Trophoblast cell (in vitro differentiated cells and primary cell): ENCODE measurements around the gene PARK7.
A peak's percentile ranks its signal among the peaks of the same experiment; 100 is the strongest.

Experiments
- DNase-seq, 2 donors: peaks; one replicate each; pipeline ENCODE4 v3.0.0-alpha.2; 2016
- H2AFZ ChIP-seq: 2 replicates; pipeline ENCODE4 v1.6.1; 2013; ENCODE audit warnings: low read length, moderate library complexity, mild to moderate bottlenecking; ENCODE audit not compliant: insufficient read depth, poor library complexity
- H2AK5ac ChIP-seq: 2 replicates; pipeline ENCODE4 v1.6.1; 2013; ENCODE audit warnings: mild to moderate bottlenecking, low read length
- H2BK120ac ChIP-seq: 2 replicates; pipeline ENCODE4 v1.6.1; 2013; ENCODE audit warnings: low read length, mild to moderate bottlenecking, moderate library complexity; ENCODE audit not compliant: insufficient read depth, poor library complexity
- H2BK12ac ChIP-seq: 2 replicates; pipeline ENCODE4 v1.6.1; 2013; ENCODE audit warnings: mild to moderate bottlenecking, low read length, moderate library complexity
- H2BK5ac ChIP-seq: 2 replicates; pipeline ENCODE4 v1.6.1; 2013; ENCODE audit warnings: low read length, low read depth, moderate library complexity, mild to moderate bottlenecking; ENCODE audit not compliant: poor library complexity
- H3K14ac ChIP-seq: 2 replicates; pipeline ENCODE4 v1.6.1; 2013; ENCODE audit warnings: mild to moderate bottlenecking, low read length
- H3K18ac ChIP-seq: 2 replicates; pipeline ENCODE4 v1.6.1; 2013; ENCODE audit warnings: mild to moderate bottlenecking, low read length
- H3K23ac ChIP-seq: 2 replicates; pipeline ENCODE4 v1.6.1; 2013; ENCODE audit warnings: low read length
- H3K27ac ChIP-seq: 2 replicates; pipeline ENCODE4 v1.5.1; 2013; ENCODE audit warnings: low read depth, mild to moderate bottlenecking, inconsistent platforms, low read length, moderate library complexity
- H3K27me3 ChIP-seq: 2 replicates; pipeline ENCODE4 v1.6.1; 2013; ENCODE audit warnings: inconsistent platforms, mild to moderate bottlenecking, low read length, moderate library complexity; ENCODE audit not compliant: insufficient read depth
- H3K36me3 ChIP-seq, 2 experiments: 1 replicate in 1 of 2; 2 replicates in 1 of 2; pipeline ENCODE4 v1.6.1; 2013; ENCODE audit warnings: low read length in 2 of 2, mild to moderate bottlenecking in 2 of 2, moderate library complexity in 1 of 2; ENCODE audit not compliant: insufficient read depth in 2 of 2, control insufficient read depth in 1 of 2
- H3K4ac ChIP-seq: 2 replicates; pipeline ENCODE4 v1.6.1; 2013; ENCODE audit warnings: low read depth, mild to moderate bottlenecking, low read length, moderate library complexity
- H3K4me1 ChIP-seq, 2 experiments: 1 replicate in 1 of 2; 2 replicates in 1 of 2; pipeline ENCODE4 v1.6.1; 2013; ENCODE audit warnings: low read length in 2 of 2, mild to moderate bottlenecking in 2 of 2, moderate library complexity in 1 of 2; ENCODE audit not compliant: insufficient read depth in 2 of 2, control insufficient read depth in 1 of 2
- H3K4me2 ChIP-seq: 2 replicates; pipeline ENCODE4 v1.6.1; 2013; ENCODE audit warnings: inconsistent platforms, mild to moderate bottlenecking, low read length, moderate library complexity
- H3K4me3 ChIP-seq: 2 replicates; pipeline ENCODE4 v1.5.1; 2013; ENCODE audit warnings: mild to moderate bottlenecking, low read depth, low read length, inconsistent platforms
- H3K79me1 ChIP-seq: one replicate; pipeline ENCODE4 v1.6.1; 2013; ENCODE audit warnings: low read length
- H3K79me2 ChIP-seq: 2 replicates; pipeline ENCODE4 v1.6.1; 2013; ENCODE audit warnings: low read length, mild to moderate bottlenecking; ENCODE audit not compliant: control insufficient read depth, insufficient read depth, poor library complexity
- H3K9ac ChIP-seq: 2 replicates; pipeline ENCODE4 v1.6.1; 2013; ENCODE audit warnings: mild to moderate bottlenecking, low read length
- H3K9me3 ChIP-seq: 2 replicates; pipeline ENCODE4 v1.6.1; 2013; ENCODE audit warnings: low read depth, mild to moderate bottlenecking, control low read depth, inconsistent platforms, low read length; ENCODE audit not compliant: insufficient read depth
- H4K12ac ChIP-seq: 2 replicates; pipeline ENCODE4 v1.6.1; 2013; ENCODE audit warnings: low read depth, mild to moderate bottlenecking, low read length, moderate library complexity
- H4K8ac ChIP-seq: 2 replicates; pipeline ENCODE4 v1.6.1; 2013; ENCODE audit warnings: low read depth, mild to moderate bottlenecking, low read length, moderate library complexity
- H4K91ac ChIP-seq: one replicate; pipeline ENCODE4 v1.6.1; 2013; ENCODE audit warnings: low read depth, mild to moderate bottlenecking, low read length, moderate library complexity
- WGBS: extraction: QIAGEN DNeasy Blood & Tissue Kit; methylation state at CpG from one replicate; pipeline ENCODE4 v1.1.7; 2013; ENCODE audit warnings: missing lambda C conversion rate; ENCODE audit not compliant: insufficient read length, insufficient coverage; ENCODE audit errors: extremely low coverage; 5-methylcytosine and 5-hydroxymethylcytosine counted together

The PARK7 gene

GRCh38 chr1:7992885-7993284 is 31.4 kb downstream of the PARK7 start:
- peaks cover 10% of the 10 kb centered on the region for H3K79me1 ChIP-seq
- peaks cover 7 to 11% of the 10 kb centered on the region in 2 experiments for H3K4me1 ChIP-seq
- H4K8ac ChIP-seq = no peak overlapping the region
- no peaks in the 10 kb centered on the region for H3K9me3 ChIP-seq
- no peak overlapping the region for H4K91ac ChIP-seq
- no peak overlapping the region for H3K14ac ChIP-seq
- no peak overlapping the region for H3K4ac ChIP-seq
- no CpG with 5 or more reads among the region's 4 CpGs for WGBS
- H2BK120ac ChIP-seq = no peak overlapping the region
- no peak overlapping the region for H3K4me3 ChIP-seq
- no peak overlapping the region for H2AFZ ChIP-seq
- no peak overlapping the region for H4K12ac ChIP-seq
- no peak overlapping the region for H3K4me2 ChIP-seq
- no peak overlapping the region for H2BK5ac ChIP-seq
- no peak overlapping the region for H3K23ac ChIP-seq
- H3K27ac ChIP-seq = no peak overlapping the region
- no peak overlapping the region for H3K18ac ChIP-seq
- no peaks in the 10 kb centered on the region for H3K27me3 ChIP-seq
- DNase-seq = no peak
- H2BK12ac ChIP-seq = peak overlapping the region; percentile 61
- H3K9ac ChIP-seq = no peak overlapping the region
- H2AK5ac ChIP-seq = no peak overlapping the region
- H3K79me2 ChIP-seq = no peaks in the 10 kb centered on the region
- peaks cover 0 to 3% of the 10 kb centered on the region in 2 experiments for H3K36me3 ChIP-seq

GRCh38 chr1:7993593-7994479 is 32.3 kb downstream of the PARK7 start:
- H3K79me1 ChIP-seq = peaks cover 10% of the 10 kb centered on the region
- no peak overlapping the region for H2AK5ac ChIP-seq
- no peak overlapping the region for H3K18ac ChIP-seq
- no CpG with 5 or more reads among the region's 19 CpGs for WGBS
- no peak overlapping the region for H3K4ac ChIP-seq
- no peak overlapping the region for H3K9ac ChIP-seq
- H3K23ac ChIP-seq = no peak overlapping the region
- H4K12ac ChIP-seq = no peak overlapping the region
- H2BK5ac ChIP-seq = no peak overlapping the region
- H3K4me1 ChIP-seq = peaks cover 4 to 8% of the 10 kb centered on the region in 2 experiments
- H2AFZ ChIP-seq = no peak overlapping the region
- DNase-seq = no peak
- H3K27ac ChIP-seq = no peak overlapping the region
- H3K14ac ChIP-seq = no peak overlapping the region
- no peaks in the 10 kb centered on the region for H3K27me3 ChIP-seq
- H4K91ac ChIP-seq = peak overlapping the region; percentile 39
- H3K4me3 ChIP-seq = no peak overlapping the region
- H3K36me3 ChIP-seq = peaks cover 0 to 3% of the 10 kb centered on the region in 2 experiments
- H4K8ac ChIP-seq = no peak overlapping the region
- peak overlapping the region; percentile 2 for H2BK120ac ChIP-seq
- H3K9me3 ChIP-seq = no peaks in the 10 kb centered on the region
- no peak overlapping the region for H3K4me2 ChIP-seq
- H2BK12ac ChIP-seq = no peak overlapping the region
- H3K79me2 ChIP-seq = no peaks in the 10 kb centered on the region

GRCh38 chr1:7994827-7995226 is 33.3 kb downstream of the PARK7 start:
- Histone ChIP-seq H3K79me1 (peaks cover 7% of the 10 kb centered on the region), H3K27me3 (no peaks in the 10 kb centered on the region), H2AK5ac (no peak overlapping the region), H2BK12ac (no peak overlapping the region), H3K9ac (no peak overlapping the region), H3K4me3 (no peak overlapping the region), H3K23ac (no peak overlapping the region), H3K9me3 (no peaks in the 10 kb centered on the region), H3K14ac (no peak overlapping the region), H3K36me3 (peaks cover 0 to 3% of the 10 kb centered on the region in 2 experiments), H4K91ac (no peak overlapping the region), H2AFZ (no peak overlapping the region), H3K18ac (no peak overlapping the region), H3K4me2 (no peak overlapping the region), H2BK120ac (no peak overlapping the region), H4K8ac (no peak overlapping the region), H2BK5ac (no peak overlapping the region), H3K4me1 (peaks cover under 1 to 3% of the 10 kb centered on the region in 2 experiments), H3K4ac (no peak overlapping the region), H3K79me2 (no peaks in the 10 kb centered on the region), H4K12ac (no peak overlapping the region), H3K27ac (no peak overlapping the region)
- no peak for DNase-seq
- no CpG with 5 or more reads among the region's 1 CpG for WGBS

- no peak overlapping the region for H2AK5ac ChIP-seq
- H3K27ac ChIP-seq = no peak overlapping the region
- H2BK5ac ChIP-seq = no peak overlapping the region
- H2AFZ ChIP-seq = no peak overlapping the region
- no peaks in the 10 kb centered on the region for H3K4me1 ChIP-seq
- H3K23ac ChIP-seq = no peak overlapping the region
- H4K91ac ChIP-seq = no peak overlapping the region
- H2BK120ac ChIP-seq = no peak overlapping the region
- H4K12ac ChIP-seq = no peak overlapping the region
- no peak overlapping the region for H3K4ac ChIP-seq
- no peaks in the 10 kb centered on the region for H3K9me3 ChIP-seq
- no peaks in the 10 kb centered on the region for H3K27me3 ChIP-seq
- H2BK12ac ChIP-seq = no peak overlapping the region
- H3K79me2 ChIP-seq = no peaks in the 10 kb centered on the region
- H3K36me3 ChIP-seq = no peaks in the 10 kb centered on the region
- DNase-seq = no peak
- H3K79me1 ChIP-seq = peaks cover 5% of the 10 kb centered on the region
- no peak overlapping the region for H3K4me3 ChIP-seq
- no peak overlapping the region for H3K18ac ChIP-seq
- H3K4me2 ChIP-seq = no peak overlapping the region
- no peak overlapping the region for H3K14ac ChIP-seq
- no CpG with 5 or more reads among the region's 5 CpGs for WGBS
- H4K8ac ChIP-seq = no peak overlapping the region
- no peak overlapping the region for H3K9ac ChIP-seq
Measured at GRCh38 chr1:7995437-7995836, 33.9 kb downstream of the PARK7 start.
